Breast epithelium (tissue), 3 donors: ENCODE data around the gene LPAR1.

Experiments
- CTCF ChIP-seq, 3 donors: fragments of 450-650 bp; IDR thresholded peaks; one replicate each; pipeline ENCODE4 v1.5.1; 2016 to 2017; ENCODE audit warnings: antibody characterized with exemption in 3 of 3, mild to moderate bottlenecking in 3 of 3, moderate library complexity in 3 of 3
- POLR2A ChIP-seq: fragments of 450-650 bp; IDR thresholded peaks from one replicate; pipeline ENCODE4 v1.6.1; 2016; ENCODE audit warnings: antibody characterized with exemption, mild to moderate bottlenecking, moderate library complexity
- POLR2AphosphoS5 ChIP-seq, 3 donors: sonication (generic); formaldehyde crosslinking; IDR thresholded peaks; one replicate each; pipeline ENCODE4 v1.6.1; 2017; ENCODE audit warnings: antibody characterized with exemption in 3 of 3

- TF ChIP-seq CTCF (IDR thresholded peaks at IDR 0.05) (no peak), POLR2A (no peak), POLR2AphosphoS5 (IDR thresholded peaks at IDR 0.05) (no peak)
These were observed 161.3 kb downstream of the LPAR1 start for GRCh38 chr9:110876929-110877328.
